ENCODE results near the gene POU6F1. TPM values are rescaled to one million over a fixed set of nuclear protein-coding genes. Genes with fewer than 3 reads are reported as not detected.

The POU6F1 gene
- polyA plus RNA-seq, 3 donors = 0.65 to 5.2 TPM; not detected in 1

DNA sequence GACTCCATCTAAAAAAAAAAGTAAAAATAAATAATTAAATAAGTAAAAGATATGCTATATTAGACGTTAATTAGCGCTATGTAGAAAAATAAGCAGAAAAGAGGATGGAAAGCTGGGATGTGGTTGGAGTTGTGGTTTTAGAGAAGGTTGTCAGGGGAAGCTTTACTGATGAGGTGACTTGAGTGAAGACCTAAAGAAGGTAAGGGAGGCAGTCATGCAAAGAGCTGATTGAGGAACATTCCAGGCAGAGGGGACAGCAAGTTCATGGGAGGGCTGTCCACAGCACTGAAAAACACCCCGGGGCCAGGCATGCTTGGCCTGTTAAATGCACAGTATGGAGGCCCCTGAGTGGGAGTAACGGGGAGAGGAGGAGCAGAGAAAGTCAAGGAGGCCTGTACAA, 36.7 kb upstream of the POU6F1 start:
- no peak overlapping the region for H3K4me3 ChIP-seq (replicated peaks in 1 of 3; ENCODE audit: low read depth in 2 of 3, low read length in 3 of 3)
- H3K9me3 ChIP-seq (replicated peaks in 1 of 2; ENCODE audit: control insufficient read depth in 1 of 2, insufficient read depth in 1 of 2, low read length in 2 of 2) = no peaks in the 10 kb centered on the region
- Mint-ChIP-seq H3K27me3 (ENCODE audit: low read depth in 3 of 3) (peaks cover 0 to 4% (median 1%) of the 10 kb centered on the region in 3 donors), H3K4me3 (no peak overlapping the region), H3K4me1 (peaks cover 20% of the 10 kb centered on the region), H3K36me3 (peaks cover 0 to 3% of the 10 kb centered on the region in 2 donors), H3K27ac (no peak overlapping the region), H3K9me3 (peaks cover 0 to 3% (median 0%) of the 10 kb centered on the region in 7 donors)
- H3K36me3 ChIP-seq (replicated peaks in 1 of 2; ENCODE audit: control insufficient read depth in 1 of 2, insufficient read depth in 2 of 2, low read length in 2 of 2) = no peaks in the 10 kb centered on the region
- TF ChIP-seq, protein P1, sequence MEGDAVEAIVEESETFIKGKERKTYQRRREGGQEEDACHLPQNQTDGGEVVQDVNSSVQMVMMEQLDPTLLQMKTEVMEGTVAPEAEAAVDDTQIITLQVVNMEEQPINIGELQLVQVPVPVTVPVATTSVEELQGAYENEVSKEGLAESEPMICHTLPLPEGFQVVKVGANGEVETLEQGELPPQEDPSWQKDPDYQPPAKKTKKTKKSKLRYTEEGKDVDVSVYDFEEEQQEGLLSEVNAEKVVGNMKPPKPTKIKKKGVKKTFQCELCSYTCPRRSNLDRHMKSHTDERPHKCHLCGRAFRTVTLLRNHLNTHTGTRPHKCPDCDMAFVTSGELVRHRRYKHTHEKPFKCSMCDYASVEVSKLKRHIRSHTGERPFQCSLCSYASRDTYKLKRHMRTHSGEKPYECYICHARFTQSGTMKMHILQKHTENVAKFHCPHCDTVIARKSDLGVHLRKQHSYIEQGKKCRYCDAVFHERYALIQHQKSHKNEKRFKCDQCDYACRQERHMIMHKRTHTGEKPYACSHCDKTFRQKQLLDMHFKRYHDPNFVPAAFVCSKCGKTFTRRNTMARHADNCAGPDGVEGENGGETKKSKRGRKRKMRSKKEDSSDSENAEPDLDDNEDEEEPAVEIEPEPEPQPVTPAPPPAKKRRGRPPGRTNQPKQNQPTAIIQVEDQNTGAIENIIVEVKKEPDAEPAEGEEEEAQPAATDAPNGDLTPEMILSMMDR (IDR thresholded peaks at IDR 0.05) = no peak
- no peak overlapping the region for H3K9ac ChIP-seq (ENCODE audit: insufficient read depth, low read length, poor library complexity, severe bottlenecking)
- H3K4me2 ChIP-seq (replicated peaks; ENCODE audit: extremely low read depth, low read length, poor library complexity, severe bottlenecking) = no peak overlapping the region
- H3K79me2 ChIP-seq (ENCODE audit: insufficient read depth, low read length) = no peaks in the 10 kb centered on the region
- no peak overlapping the region for H3K27ac ChIP-seq (ENCODE audit: low read depth in 1 of 2, low read length in 2 of 2)
- no peak for DNase-seq
- peaks cover 20 to 21% of the 10 kb centered on the region in 2 donors for H3K4me1 ChIP-seq (ENCODE audit: control insufficient read depth in 1 of 2, insufficient read depth in 2 of 2, low read length in 2 of 2)
- no peaks in the 10 kb centered on the region for H4K20me1 ChIP-seq (ENCODE audit: insufficient read depth, low read length)
- no peaks in the 10 kb centered on the region for H3K27me3 ChIP-seq (ENCODE audit: control insufficient read depth in 2 of 2, insufficient read depth in 2 of 2, low read length in 2 of 2)
- WGBS (ENCODE audit: insufficient coverage) = 83% methylated on average over 2 of the region's 4 CpGs
- no peak overlapping the region for H2AFZ ChIP-seq (ENCODE audit: insufficient read depth, low read depth, low read length, poor library complexity, severe bottlenecking)
- intact Hi-C loops (cut with micrococcal nuclease) = loop anchor here in 1 of 2 donors (5.0 kb wide), 1 partner anchor 37 kb away; the partner anchor contains the start of gene POU6F1

DNA sequence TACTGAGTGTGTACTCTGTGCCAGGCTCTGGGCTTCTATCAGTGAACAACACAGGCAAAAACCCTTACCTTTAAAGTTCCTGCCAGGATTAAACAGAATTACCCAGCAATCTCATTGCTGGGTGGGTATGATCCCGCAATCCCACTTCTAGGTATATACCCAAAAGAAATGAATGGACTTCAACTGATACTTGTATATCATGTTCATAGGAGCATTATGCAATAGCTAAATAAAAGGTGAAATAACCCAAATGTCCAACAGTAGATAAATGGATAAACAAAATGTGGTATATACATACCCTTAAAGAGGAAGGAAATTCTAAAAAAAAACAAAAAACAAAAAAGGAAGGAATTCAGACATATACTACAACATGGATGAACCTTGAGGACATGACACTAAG, 35.4 kb upstream of the POU6F1 start:
- H3K27ac ChIP-seq (ENCODE audit: low read depth in 1 of 2, low read length in 2 of 2) = no peak overlapping the region
- no peaks in the 10 kb centered on the region for H3K36me3 ChIP-seq (replicated peaks in 1 of 2; ENCODE audit: control insufficient read depth in 1 of 2, insufficient read depth in 2 of 2, low read length in 2 of 2)
- no peak overlapping the region for H3K9ac ChIP-seq (ENCODE audit: insufficient read depth, low read length, poor library complexity, severe bottlenecking)
- no peak overlapping the region for H2AFZ ChIP-seq (ENCODE audit: insufficient read depth, low read depth, low read length, poor library complexity, severe bottlenecking)
- no peak overlapping the region for H3K4me3 Mint-ChIP-seq
- no peak overlapping the region for H3K27ac Mint-ChIP-seq
- H3K36me3 Mint-ChIP-seq = peaks cover 2 to 5% of the 10 kb centered on the region in 2 donors
- H3K9me3 Mint-ChIP-seq = peaks cover 0 to 6% (median 0%) of the 10 kb centered on the region in 7 donors
- DNase-seq = no peak
- no peaks in the 10 kb centered on the region for H4K20me1 ChIP-seq (ENCODE audit: insufficient read depth, low read length)
- H3K4me3 ChIP-seq (replicated peaks in 1 of 3; ENCODE audit: low read depth in 2 of 3, low read length in 3 of 3) = no peak overlapping the region
- TF ChIP-seq, protein P1 (IDR thresholded peaks at IDR 0.05) = no peak
- peaks cover 0 to 4% (median 1%) of the 10 kb centered on the region in 3 donors for H3K27me3 Mint-ChIP-seq (ENCODE audit: low read depth in 3 of 3)
- H3K4me1 Mint-ChIP-seq = peaks cover 29% of the 10 kb centered on the region
- H3K79me2 ChIP-seq (ENCODE audit: insufficient read depth, low read length) = no peaks in the 10 kb centered on the region
- no peaks in the 10 kb centered on the region for H3K27me3 ChIP-seq (ENCODE audit: control insufficient read depth in 2 of 2, insufficient read depth in 2 of 2, low read length in 2 of 2)
- H3K4me2 ChIP-seq (replicated peaks; ENCODE audit: extremely low read depth, low read length, poor library complexity, severe bottlenecking) = no peak overlapping the region
- WGBS (ENCODE audit: insufficient coverage) = no CpG with 5 or more reads among the region's 1 CpG
- intact Hi-C loops (cut with micrococcal nuclease) = loop anchor here in 1 of 2 donors (5.0 kb wide), 1 partner anchor 36 kb away; the partner anchor contains the start of gene POU6F1
- no peaks in the 10 kb centered on the region for H3K9me3 ChIP-seq (replicated peaks in 1 of 2; ENCODE audit: control insufficient read depth in 1 of 2, insufficient read depth in 1 of 2, low read length in 2 of 2)
- peaks cover 32 to 33% of the 10 kb centered on the region in 2 donors for H3K4me1 ChIP-seq (ENCODE audit: control insufficient read depth in 1 of 2, insufficient read depth in 2 of 2, low read length in 2 of 2)

All from CD14-positive monocyte (primary cell).